H9 (cell line): Measurements from ENCODE around the gene DSN1. TPM values are rescaled to one million over a fixed set of nuclear protein-coding genes. Genes with fewer than 3 reads are reported as not detected.

ENCODE experiments used
- DNase-seq: peaks from one replicate; pipeline ENCODE4 v3.0.0-alpha.2; 2017
- H2AFZ ChIP-seq: one replicate; pipeline ENCODE4 v1.6.1; 2013; ENCODE audit warnings: mild to moderate bottlenecking, low read length, control low read depth, moderate library complexity
- H2AK5ac ChIP-seq: 2 replicates; pipeline ENCODE4 v1.6.1; 2013; ENCODE audit warnings: low read length, control low read depth, mixed read lengths; ENCODE audit not compliant: insufficient read length
- H2BK120ac ChIP-seq: one replicate; pipeline ENCODE4 v1.6.1; 2013; ENCODE audit warnings: low read depth, mild to moderate bottlenecking, low read length, control low read depth, inconsistent platforms; ENCODE audit not compliant: poor library complexity, severe bottlenecking
- H2BK12ac ChIP-seq: 2 replicates; pipeline ENCODE4 v1.6.1; 2013; ENCODE audit warnings: low read length, control low read depth, mixed read lengths, low read depth; ENCODE audit not compliant: insufficient read length
- H2BK15ac ChIP-seq: 2 replicates; pipeline ENCODE4 v1.6.1; 2013; ENCODE audit warnings: low read depth, low read length, control low read depth
- H2BK20ac ChIP-seq: one replicate; pipeline ENCODE4 v1.6.1; 2013; ENCODE audit warnings: low read depth, mild to moderate bottlenecking, low read length, control low read depth, inconsistent platforms; ENCODE audit not compliant: poor library complexity, severe bottlenecking
- H2BK5ac ChIP-seq: 2 replicates; pipeline ENCODE4 v1.6.1; 2013; ENCODE audit warnings: low read length, control low read depth, mixed read lengths; ENCODE audit not compliant: insufficient read length
- H3K14ac ChIP-seq: 2 replicates; pipeline ENCODE4 v1.6.1; 2013; ENCODE audit warnings: low read length, control low read depth; ENCODE audit not compliant: insufficient read depth
- H3K18ac ChIP-seq: 2 replicates; pipeline ENCODE4 v1.6.1; 2013; ENCODE audit warnings: low read depth, mild to moderate bottlenecking, mixed read lengths, low read length, control low read depth; ENCODE audit not compliant: insufficient read length
- H3K23ac ChIP-seq: 2 replicates; pipeline ENCODE4 v1.6.1; 2013; ENCODE audit warnings: low read length, control low read depth, mixed read lengths, low read depth; ENCODE audit not compliant: insufficient read length
- H3K23me2 ChIP-seq: 2 replicates; pipeline ENCODE4 v1.6.1; 2013; ENCODE audit warnings: low read depth, mild to moderate bottlenecking, mixed read lengths, low read length, control low read depth; ENCODE audit not compliant: insufficient read length, poor library complexity, severe bottlenecking
- H3K27ac ChIP-seq: 2 replicates; pipeline ENCODE4 v1.5.1; 2013; ENCODE audit warnings: low read length, control low read depth, mixed read lengths, low read depth; ENCODE audit not compliant: insufficient read length
- H3K27me3 ChIP-seq: 2 replicates; pipeline ENCODE4 v1.6.1; 2013; ENCODE audit warnings: low read length, control low read depth, inconsistent platforms; ENCODE audit not compliant: insufficient read depth
- H3K4ac ChIP-seq: 2 replicates; pipeline ENCODE4 v1.6.1; 2013; ENCODE audit warnings: low read depth, mild to moderate bottlenecking, control low read depth, inconsistent platforms, low read length, moderate library complexity
- H3K4me1 ChIP-seq: 2 replicates; pipeline ENCODE4 v1.6.1; 2013; ENCODE audit warnings: low read length, control low read depth, inconsistent platforms; ENCODE audit not compliant: insufficient read depth
- H3K4me2 ChIP-seq: 2 replicates; pipeline ENCODE4 v1.6.1; 2013; ENCODE audit warnings: low read length, control low read depth, mixed read lengths; ENCODE audit not compliant: insufficient read length, insufficient read depth
- H3K56ac ChIP-seq: 2 replicates; pipeline ENCODE4 v1.6.1; 2013; ENCODE audit warnings: low read depth, mild to moderate bottlenecking, mixed read lengths, low read length, control low read depth; ENCODE audit not compliant: insufficient read length
- H3K79me1 ChIP-seq: 2 replicates; pipeline ENCODE4 v1.6.1; 2013; ENCODE audit warnings: low read depth, mild to moderate bottlenecking, moderate library complexity, low read length, control low read depth, inconsistent platforms; ENCODE audit not compliant: insufficient read depth, poor library complexity, severe bottlenecking
- H3K79me2 ChIP-seq: 2 replicates; pipeline ENCODE4 v1.6.1; 2013; ENCODE audit warnings: low read length, control low read depth, inconsistent platforms; ENCODE audit not compliant: insufficient read depth
- H3K9ac ChIP-seq: 2 replicates; pipeline ENCODE4 v1.6.1; 2013; ENCODE audit warnings: low read length, control low read depth, mixed read lengths; ENCODE audit not compliant: insufficient read length; ENCODE audit errors: extremely low read depth
- H3K9me3 ChIP-seq: one replicate; pipeline ENCODE4 v1.6.1; 2013; ENCODE audit warnings: low read depth, low read length, inconsistent platforms; ENCODE audit not compliant: control insufficient read depth
- H3T11ph ChIP-seq: one replicate; pipeline ENCODE4 v1.6.1; 2013; ENCODE audit warnings: mild to moderate bottlenecking, low read length, control low read depth, inconsistent platforms
- H4K20me1 ChIP-seq: one replicate; pipeline ENCODE4 v1.6.1; 2013; ENCODE audit not compliant: control insufficient read depth, insufficient read length, insufficient read depth
- H4K5ac ChIP-seq: 2 replicates; pipeline ENCODE4 v1.6.1; 2013; ENCODE audit warnings: low read depth, mild to moderate bottlenecking, mixed read lengths, low read length, control low read depth; ENCODE audit not compliant: insufficient read length
- H4K8ac ChIP-seq: replicated peaks from 2 replicates; pipeline ENCODE4 v1.6.1; 2013; ENCODE audit warnings: low read length, control low read depth, mixed read lengths, low read depth; ENCODE audit not compliant: insufficient read length
- H4K91ac ChIP-seq: 2 replicates; pipeline ENCODE4 v1.6.1; 2013; ENCODE audit warnings: low read depth, mild to moderate bottlenecking, moderate library complexity, mixed read lengths, low read length, control low read depth; ENCODE audit not compliant: insufficient read length
- H3K27ac Mint-ChIP-seq, 3 experiments: 2 replicates in 2 of 3; 3 replicates in 1 of 3; pipeline ENCODE4 v1.8.0; 2020 to 2021; ENCODE audit warnings: mixed read lengths in 3 of 3, mild to moderate bottlenecking in 1 of 3, moderate library complexity in 1 of 3
- H3K27me3 Mint-ChIP-seq: 2 replicates; pipeline ENCODE4 v1.8.0; 2021; ENCODE audit warnings: low read depth, mild to moderate bottlenecking, moderate library complexity, mixed read lengths
- H3K36me3 Mint-ChIP-seq, 3 experiments: 2 replicates in 2 of 3; 3 replicates in 1 of 3; pipeline ENCODE4 v1.8.0; 2020 to 2021; ENCODE audit warnings: low read depth in 3 of 3, mixed read lengths in 3 of 3; ENCODE audit not compliant: insufficient read depth in 1 of 3
- H3K4me1 Mint-ChIP-seq, 2 experiments: 2 replicates each; pipeline ENCODE4 v1.8.0; 2020; ENCODE audit warnings: mixed read lengths in 2 of 2
- H3K4me3 Mint-ChIP-seq, 2 experiments: 2 replicates in 1 of 2; 3 replicates in 1 of 2; pipeline ENCODE4 v1.8.0; 2020 to 2021; ENCODE audit warnings: mild to moderate bottlenecking in 2 of 2, mixed read lengths in 2 of 2, moderate library complexity in 1 of 2
- H3K9me3 Mint-ChIP-seq, 2 experiments: 2 replicates in 1 of 2; 3 replicates in 1 of 2; pipeline ENCODE4 v1.8.0; 2020; ENCODE audit warnings: mild to moderate bottlenecking in 2 of 2, mixed read lengths in 2 of 2, moderate library complexity in 1 of 2
- CTCF ChIP-seq: fragments of 200-600 bp; sonication (generic); conservative IDR thresholded peaks from 3 replicates; pipeline ENCODE4 v1.8.0; 2021; ENCODE audit warnings: antibody characterized with exemption, mild to moderate bottlenecking
- WGBS: extraction: QIAGEN DNeasy Blood & Tissue Kit; methylation state at CpG from one replicate; pipeline ENCODE4 v1.1.7; 2013; ENCODE audit warnings: missing lambda C conversion rate, low lambda C conversion rate, mixed read lengths; ENCODE audit not compliant: insufficient read length; ENCODE audit errors: extremely low coverage; 5-methylcytosine and 5-hydroxymethylcytosine counted together
- total RNA-seq: library from RNA; stranded (reverse); gene quantifications from 2 replicates; pipeline ENCODE4 v1.2.1, GENCODE V29; 2021

DSN1 gene
- total RNA-seq, 1 experiment from 2014 or later: 22.8 TPM

DNA sequence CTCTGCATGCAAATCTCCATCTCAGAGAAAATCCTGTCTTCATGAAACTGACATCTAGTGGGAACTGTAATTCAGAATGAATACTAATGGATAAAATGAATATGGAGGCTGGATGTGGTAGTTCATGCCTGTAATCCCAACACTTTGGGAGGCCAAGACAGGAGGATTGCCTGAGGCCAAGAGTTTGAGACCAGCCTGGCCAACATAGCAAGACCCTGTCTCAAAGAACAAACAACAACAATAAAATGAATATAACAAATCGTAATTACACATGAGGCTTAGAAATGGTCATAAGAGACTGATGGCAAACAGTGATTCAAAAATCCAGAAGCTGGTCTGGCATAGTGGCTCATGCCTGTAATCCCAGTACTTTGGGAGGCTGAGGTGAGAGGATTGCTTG is 44.6 kb upstream of the DSN1 start:
- no peaks in the 10 kb centered on the region for H3K4me1 ChIP-seq
- H3K4me2 ChIP-seq: no peak overlapping the region
- no peaks in the 10 kb centered on the region for H3K9me3 Mint-ChIP-seq
- H3K4me1 Mint-ChIP-seq: peaks cover 18 to 23% of the 10 kb centered on the region in 2 experiments
- H2BK20ac ChIP-seq: no peak overlapping the region
- peaks cover 10 to 52% (median 49%) of the 10 kb centered on the region in 3 experiments; a peak in 6 of 7 replicates for H3K36me3 Mint-ChIP-seq
- no peaks in the 10 kb centered on the region for H3K79me1 ChIP-seq
- no peak overlapping the region for H2BK15ac ChIP-seq
- no peak overlapping the region for H2AFZ ChIP-seq
- no peaks in the 10 kb centered on the region for H3K9me3 ChIP-seq
- no peak overlapping the region for H3K23ac ChIP-seq
- H3K27me3 Mint-ChIP-seq: no peaks in the 10 kb centered on the region
- no peak overlapping the region for H4K91ac ChIP-seq
- H2AK5ac ChIP-seq: no peak overlapping the region
- no peak for DNase-seq
- no peak overlapping the region for H3K18ac ChIP-seq
- H3K9ac ChIP-seq: no peak overlapping the region
- H4K8ac ChIP-seq: no peak overlapping the region
- H3K4ac ChIP-seq: no peak overlapping the region
- no peak overlapping the region for H2BK12ac ChIP-seq
- H4K5ac ChIP-seq: no peak overlapping the region
- no peaks in the 10 kb centered on the region for H3K23me2 ChIP-seq
- no peak overlapping the region for H2BK5ac ChIP-seq
- H3K56ac ChIP-seq: no peak overlapping the region
- H3K27ac Mint-ChIP-seq: no peak overlapping the region
- H3K4me3 Mint-ChIP-seq: no peak overlapping the region
- no CpG with 5 or more reads among the region's 1 CpG for WGBS
- no peak overlapping the region for H2BK120ac ChIP-seq
- no peak overlapping the region for H3T11ph ChIP-seq
- H3K14ac ChIP-seq: no peak overlapping the region
- no peaks in the 10 kb centered on the region for H3K79me2 ChIP-seq
- no peaks in the 10 kb centered on the region for H4K20me1 ChIP-seq
- H3K27ac ChIP-seq: no peak overlapping the region
- no peaks in the 10 kb centered on the region for H3K27me3 ChIP-seq
- no peak for TF ChIP-seq CTCF
